C4-2B (cell line): ENCODE measurements around the gene NEU4.

ENCODE experiments used
- CTCF ChIP-seq: fragments of 450-650 bp; conservative IDR thresholded peaks from 2 replicates; pipeline ENCODE4 v1.5.1; 2017; ENCODE audit warnings: mild to moderate bottlenecking
- ZFX ChIP-seq: fragments of 450-650 bp; IDR thresholded peaks from 2 replicates; pipeline ENCODE4 v1.6.1; 2017

GRCh38 chr2:241850544-241851324, 41.7 kb downstream of the NEU4 start:
- TF ChIP-seq CTCF (no peak), ZFX (no peak)
